CD4-positive, alpha-beta T cell (primary cell): Measurements from ENCODE around the gene ETFB. TPM values are rescaled to one million over a fixed set of nuclear protein-coding genes. Genes with fewer than 3 reads are reported as not detected.

Source experiments
- ATAC-seq: fragments of 200-7000 bp; cut with Tn5 transposase; one replicate; pipeline ENCODE4 v1.10.0; 2022; ENCODE audit warnings: mild to moderate bottlenecking; ENCODE audit not compliant: poor library complexity
- CTCF ChIA-PET: fragments of 350-600 bp; sonication (Branson Sonifier 250); formaldehyde crosslinking; loops from one replicate; lab custom pipeline; 2021; ENCODE audit warnings: antibody characterized with exemption, inconsistent platforms; lab: Charles Lee
- POLR2A ChIA-PET: fragments of 350-600 bp; sonication (Branson Sonifier 250); formaldehyde crosslinking; loops from one replicate; lab custom pipeline; 2021; ENCODE audit warnings: antibody characterized with exemption, inconsistent platforms; lab: Charles Lee
- DNase-seq, 14 experiments: peaks; one replicate each; pipeline ENCODE4 v3.0.0-alpha.2; 2013 to 2020; ENCODE audit warnings: mixed read lengths in 2 of 14
- H3K27ac ChIP-seq, 2 donors: one replicate each; pipeline versions ENCODE4 v1.5.1 to v1.7.0; 2013; ENCODE audit warnings: low read length in 2 of 2, low read depth in 1 of 2, mild to moderate bottlenecking in 1 of 2
- H3K27me3 ChIP-seq, 2 experiments: 1 replicate in 1 of 2; 2 replicates in 1 of 2; pipeline versions ENCODE4 v1.6.1 to v1.7.0; 2013; ENCODE audit warnings: low read length in 2 of 2, control low read depth in 1 of 2, mild to moderate bottlenecking in 1 of 2, moderate library complexity in 1 of 2; ENCODE audit not compliant: insufficient read depth in 2 of 2, control insufficient read depth in 1 of 2
- H3K36me3 ChIP-seq: one replicate; pipeline ENCODE4 v1.6.1; 2013; ENCODE audit warnings: low read length, control low read depth; ENCODE audit not compliant: insufficient read depth
- H3K4me1 ChIP-seq: one replicate; pipeline ENCODE4 v1.6.1; 2013; ENCODE audit warnings: low read length, control low read depth; ENCODE audit not compliant: insufficient read depth
- H3K4me3 ChIP-seq: one replicate; pipeline ENCODE4 v1.5.1; 2013; ENCODE audit warnings: mild to moderate bottlenecking, low read length, moderate library complexity
- H3K9me3 ChIP-seq, 2 experiments: 1 replicate in 1 of 2; 2 replicates in 1 of 2; pipeline versions ENCODE4 v1.6.1 to v1.7.0; 2013; ENCODE audit warnings: low read length in 2 of 2, mild to moderate bottlenecking in 2 of 2, control low read depth in 1 of 2, moderate library complexity in 1 of 2; ENCODE audit not compliant: control insufficient read depth in 1 of 2, insufficient read depth in 1 of 2
- H3K27ac Mint-ChIP-seq: one replicate; pipeline ENCODE4 v1.8.0; 2020; ENCODE audit warnings: mixed read lengths
- H3K27me3 Mint-ChIP-seq: one replicate; pipeline ENCODE4 v1.8.0; 2021; ENCODE audit warnings: mixed read lengths
- H3K36me3 Mint-ChIP-seq: one replicate; pipeline ENCODE4 v1.8.0; 2021; ENCODE audit warnings: low read depth, mixed read lengths
- H3K4me1 Mint-ChIP-seq: one replicate; pipeline ENCODE4 v1.8.0; 2021; ENCODE audit warnings: low read depth, mixed read lengths
- H3K4me3 Mint-ChIP-seq: one replicate; pipeline ENCODE4 v1.8.0; 2020; ENCODE audit warnings: mild to moderate bottlenecking, mixed read lengths
- H3K9me3 Mint-ChIP-seq: one replicate; pipeline ENCODE4 v1.8.0; 2020; ENCODE audit warnings: mixed read lengths
- CTCF ChIP-seq: fragments of 200-600 bp; IDR thresholded peaks from one replicate; pipeline ENCODE4 v1.8.0; 2022; ENCODE audit warnings: antibody characterized with exemption, mild to moderate bottlenecking
- intact Hi-C, 2 experiments: fragments of 100-400 bp; cut with DNase I in 1 of 2; cut with micrococcal nuclease in 1 of 2; formaldehyde crosslinking; loops; one replicate each; pipeline versions ENCODE4 v1.15.1 to v1.9.0; 2023 to 2025; cut with DNase I, micrococcal nuclease
- total RNA-seq, 174 experiments: library from RNA in 2 of 174; stranded (reverse) in 2 of 174; gene quantifications; one replicate each; pipeline ENCODE4 v1.2.3 and lab custom pipeline; 2021 to 2026

Gene ETFB
- total RNA-seq, 2 experiments from 2014 or later = 29.7 to 30.1 TPM

GRCh38 chr19:51320280-51320657 is 45.9 kb downstream of the ETFB start:
- no peaks in the 10 kb centered on the region for H3K4me1 ChIP-seq
- DNase-seq = no peak
- Mint-ChIP-seq H3K9me3 (peaks cover 2% of the 10 kb centered on the region), H3K36me3 (no peaks in the 10 kb centered on the region), H3K27me3 (peaks cover 62% of the 10 kb centered on the region), H3K4me1 (no peaks in the 10 kb centered on the region), H3K27ac (no peak overlapping the region), H3K4me3 (no peak overlapping the region)
- peaks cover 0 to 4% of the 10 kb centered on the region in 2 experiments for H3K9me3 ChIP-seq
- TF ChIP-seq CTCF = no peak
- CTCF ChIA-PET = no interaction called here
- POLR2A ChIA-PET = no interaction called here
- ATAC-seq = no peak
- no peak overlapping the region for H3K4me3 ChIP-seq
- no peaks in the 10 kb centered on the region for H3K36me3 ChIP-seq
- H3K27me3 ChIP-seq = peaks cover 9 to 13% of the 10 kb centered on the region in 2 experiments
- no peak overlapping the region for H3K27ac ChIP-seq
- intact Hi-C loops = no loop called here

GRCh38 chr19:51319649-51320279 is 46.4 kb downstream of the ETFB start:
- intact Hi-C loops = no loop called here
- Histone ChIP-seq H3K9me3 (peaks cover 0 to 4% of the 10 kb centered on the region in 2 experiments), H3K4me1 (no peaks in the 10 kb centered on the region), H3K4me3 (no peak overlapping the region), H3K27ac (no peak overlapping the region), H3K36me3 (no peaks in the 10 kb centered on the region), H3K27me3 (peaks cover 6 to 14% of the 10 kb centered on the region in 2 experiments)
- no peak for TF ChIP-seq CTCF
- no peaks in the 10 kb centered on the region for H3K4me1 Mint-ChIP-seq
- ChIA-PET POLR2A (no interaction called here), CTCF (no interaction called here)
- DNase-seq = no peak
- peaks cover 6% of the 10 kb centered on the region for H3K9me3 Mint-ChIP-seq
- peaks cover 62% of the 10 kb centered on the region for H3K27me3 Mint-ChIP-seq
- no peaks in the 10 kb centered on the region for H3K36me3 Mint-ChIP-seq
- ATAC-seq = no peak
- no peak overlapping the region for H3K27ac Mint-ChIP-seq
- H3K4me3 Mint-ChIP-seq = no peak overlapping the region

GRCh38 chr19:51318687-51319648 is 47.2 kb downstream of the ETFB start:
- ATAC-seq (no peak), DNase-seq (no peak)
- Histone ChIP-seq H3K36me3 (no peaks in the 10 kb centered on the region), H3K4me3 (no peak overlapping the region), H3K9me3 (peaks cover 0 to 4% of the 10 kb centered on the region in 2 experiments), H3K4me1 (no peaks in the 10 kb centered on the region), H3K27me3 (peaks cover 6 to 16% of the 10 kb centered on the region in 2 experiments), H3K27ac (no peak overlapping the region)
- intact Hi-C loops = no loop called here
- H3K4me1 Mint-ChIP-seq = no peaks in the 10 kb centered on the region
- no peak overlapping the region for H3K4me3 Mint-ChIP-seq
- no peak overlapping the region for H3K27ac Mint-ChIP-seq
- peaks cover 62% of the 10 kb centered on the region for H3K27me3 Mint-ChIP-seq
- CTCF ChIA-PET = no interaction called here
- POLR2A ChIA-PET = no interaction called here
- TF ChIP-seq CTCF = no peak
- no peaks in the 10 kb centered on the region for H3K36me3 Mint-ChIP-seq
- peaks cover 8% of the 10 kb centered on the region for H3K9me3 Mint-ChIP-seq
